Bronchial epithelial cell (primary cell): ENCODE measurements around the gene PLTP. TPM values are rescaled to one million over a fixed set of nuclear protein-coding genes. Genes with fewer than 3 reads are reported as not detected.
"Not testable (repeated sequence)": the region's sequence is repeated elsewhere in the genome, so short reads cannot be mapped to it uniquely, and the experiment has no call there.

Experiments used
- DNase-seq: peaks from one replicate; pipeline ENCODE4 v3.0.0-alpha.2; 2010; ENCODE audit warnings: low read depth
- FAIRE-seq: peaks from 2 replicates; lab custom pipeline; 2011; peaks lifted over from hg19 to GRCh38; lab: Jason Lieb, UNC
- H3K27me3 ChIP-seq: 2 replicates; pipeline ENCODE4 v1.5.1; 2011; ENCODE audit warnings: low read length; ENCODE audit not compliant: control insufficient read depth, insufficient read depth
- H3K36me3 ChIP-seq: 2 replicates; pipeline ENCODE4 v1.5.1; 2011; ENCODE audit warnings: low read length; ENCODE audit not compliant: control insufficient read depth, insufficient read depth
- H3K4me3 ChIP-seq: 2 replicates; pipeline ENCODE4 v1.5.1; 2011; ENCODE audit warnings: mild to moderate bottlenecking, low read depth, low read length, control low read depth
- CTCF ChIP-seq: IDR thresholded peaks from 2 replicates; pipeline ENCODE4 v1.5.1; 2011; ENCODE audit warnings: mild to moderate bottlenecking, moderate library complexity, low read length, control low read depth, inconsistent platforms; ENCODE audit not compliant: insufficient read depth, severe bottlenecking
- total RNA-seq: library from RNA; depleted of rRNA; stranded (reverse); fragments of >200 nt; gene quantifications from 2 replicates; pipeline ENCODE4 v1.2.1, GENCODE V29; 2014

Gene PLTP
- total RNA-seq = 26.9 and 37.4 TPM in 2 replicates

GRCh38 chr20:45911486-45912343 is at the start of gene PLTP:
PLTP (minus strand) TSS chr20:45912155; CDS start chr20:45911452, 703 bp downstream.
- no peak for FAIRE-seq
- Histone ChIP-seq H3K36me3 (no peaks in the 10 kb centered on the region), H3K27me3 (no peaks in the 10 kb centered on the region), H3K4me3 (peak within 1 kb of the TSS; percentile 46)
- no peak for DNase-seq
- TF ChIP-seq CTCF = no peak

GRCh38 chr20:45959956-45960630 is 48.1 kb upstream of the PLTP start:
- H3K36me3 ChIP-seq = peaks cover 47% of the 10 kb centered on the region
- FAIRE-seq = no peak
- H3K27me3 ChIP-seq = no peaks in the 10 kb centered on the region
- no peak for TF ChIP-seq CTCF
- no peak overlapping the region for H3K4me3 ChIP-seq
- DNase-seq = no peak

GRCh38 chr20:45959126-45959525 is 47.2 kb upstream of the PLTP start:
- Histone ChIP-seq H3K36me3 (peaks cover 46% of the 10 kb centered on the region), H3K4me3 (no peak overlapping the region), H3K27me3 (no peaks in the 10 kb centered on the region)
- FAIRE-seq (no peak), DNase-seq (peak; percentile 35)
- TF ChIP-seq CTCF = no peak

GRCh38 chr20:45958593-45958992 is 46.6 kb upstream of the PLTP start:
- DNase-seq (no peak), FAIRE-seq (no peak)
- no peak for TF ChIP-seq CTCF
- Histone ChIP-seq H3K36me3 (peaks cover 45% of the 10 kb centered on the region), H3K27me3 (no peaks in the 10 kb centered on the region), H3K4me3 (no peak overlapping the region)

- peaks cover 53% of the 10 kb centered on the region for H3K36me3 ChIP-seq
- TF ChIP-seq CTCF = no peak
- no peak overlapping the region for H3K4me3 ChIP-seq
- no peaks in the 10 kb centered on the region for H3K27me3 ChIP-seq
- FAIRE-seq (no peak), DNase-seq (no peak)
Observed at GRCh38 chr20:45957021-45957941, 45.3 kb upstream of the PLTP start.

- not testable (repeated sequence) for FAIRE-seq, H3K4me3 ChIP-seq, DNase-seq, H3K27me3 ChIP-seq
- peaks cover 53% of the 10 kb centered on the region for H3K36me3 ChIP-seq
Observed at GRCh38 chr20:45956326-45956725, 44.4 kb upstream of the PLTP start.
